HepG2 (cell line): ENCODE data around the gene NAA25. TPM values are rescaled to one million over a fixed set of nuclear protein-coding genes. Genes with fewer than 3 reads are reported as not detected.
A peak's percentile ranks its signal among the peaks of the same experiment; 100 is the strongest.

ENCODE experiments used
- AKAP8 ChIP-seq: sonication (generic); formaldehyde crosslinking; IDR thresholded peaks from 2 replicates; pipeline ENCODE4 v1.5.1; 2020; ENCODE audit warnings: mild to moderate bottlenecking, missing genetic modification reagents
- ASH2L ChIP-seq: fragments of 300-600, 200-600 bp; sonication (generic); IDR thresholded peaks from 2 replicates; pipeline ENCODE4 v1.7.0; 2017; ENCODE audit warnings: low read depth, mild to moderate bottlenecking, moderate library complexity, mixed read lengths, low read length; ENCODE audit not compliant: insufficient read length
- GABPB1 ChIP-seq: IDR thresholded peaks from 2 replicates; pipeline ENCODE4 v1.6.1; 2016; ENCODE audit warnings: mild to moderate bottlenecking, missing genetic modification reagents, moderate library complexity, missing compliant biosample characterization
- GFI1 ChIP-seq: sonication (generic); formaldehyde crosslinking; IDR thresholded peaks from 2 replicates; pipeline ENCODE4 v1.5.0; 2020; ENCODE audit warnings: missing genetic modification reagents, mild to moderate bottlenecking, borderline replicate concordance
- HNRNPH1 ChIP-seq: fragments of 200-400 bp; formaldehyde crosslinking; optimal IDR thresholded peaks from 2 replicates; pipeline ENCODE3; 2017; ENCODE audit warnings: mild to moderate bottlenecking, low read depth, low read length
- MED13 ChIP-seq: sonication (generic); formaldehyde crosslinking; IDR thresholded peaks from 2 replicates; pipeline ENCODE4 v1.5.0; 2020; ENCODE audit warnings: missing genetic modification reagents
- SOX13 ChIP-seq, 3 experiments: fragments of 450-650 bp in 1 of 3; sonication (generic) in 1 of 3; formaldehyde crosslinking in 1 of 3; IDR thresholded peaks in 2 of 3; conservative IDR thresholded peaks in 1 of 3; 2 replicates each; pipeline versions ENCODE4 v1.5.0 to v1.6.1; 2016 to 2020; ENCODE audit warnings: antibody characterized with exemption in 1 of 3, mild to moderate bottlenecking in 1 of 3, missing compliant biosample characterization in 1 of 3, missing genetic modification reagents in 1 of 3, moderate library complexity in 1 of 3
- SP140L ChIP-seq: sonication (generic); formaldehyde crosslinking; IDR thresholded peaks from 2 replicates; pipeline ENCODE4 v1.4.0; 2020; ENCODE audit warnings: missing genetic modification reagents, borderline replicate concordance
- SP2 ChIP-seq: sonication (generic); formaldehyde crosslinking; IDR thresholded peaks from 2 replicates; pipeline ENCODE4 v1.5.1; 2020; ENCODE audit warnings: mild to moderate bottlenecking, missing genetic modification reagents
- ZFX ChIP-seq: sonication (generic); formaldehyde crosslinking; IDR thresholded peaks from 2 replicates; pipeline ENCODE4 v1.4.0; 2020; ENCODE audit warnings: mild to moderate bottlenecking, low read depth, missing genetic modification reagents, moderate library complexity
- ZNF460 ChIP-seq: sonication (generic); formaldehyde crosslinking; IDR thresholded peaks from 2 replicates; pipeline ENCODE4 v1.5.1; 2020; ENCODE audit warnings: missing genetic modification reagents, mild to moderate bottlenecking, borderline replicate concordance
- polyA plus RNA-seq, 8 experiments: library from polyadenylated mRNA; depleted of rRNA in 3 of 8; stranded (reverse) in 7 of 8; unstranded in 1 of 8; fragments of >200 nt; fragmentation: Illumina TruSeq in 4 of 8; extraction: Trizol in 4 of 8; gene quantifications; 2 replicates each; pipeline versions ENCODE4 v1.2.1 to v1.2.3, GENCODE V29; 2011 to 2016; ENCODE audit warnings: low read depth in 4 of 8, missing spikeins in 1 of 8, mixed read lengths in 1 of 8; ENCODE audit not compliant: insufficient read depth in 1 of 8
- total RNA-seq, 5 experiments: library from RNA; depleted of rRNA; stranded (reverse); fragments of >200 nt; fragmentation: Illumina TruSeq; extraction: Trizol; gene quantifications; 2 replicates each; pipeline ENCODE4 v1.2.3, GENCODE V29; 2016; ENCODE audit warnings: low read depth in 1 of 5
- TF ChIP-seq, protein P1 (sequence below): sonication (generic); formaldehyde crosslinking; IDR thresholded peaks from 2 replicates; pipeline ENCODE4 v1.4.0; 2020; ENCODE audit warnings: missing genetic modification reagents, borderline replicate concordance
- TF ChIP-seq, protein P2 (sequence below): IDR thresholded peaks from 2 replicates; pipeline ENCODE4 v1.4.0; 2020; ENCODE audit warnings: mild to moderate bottlenecking, missing genetic modification reagents
- TF ChIP-seq, protein P3 (sequence below): IDR thresholded peaks from 2 replicates; pipeline ENCODE4 v1.6.1; 2016; ENCODE audit warnings: mild to moderate bottlenecking, missing biosample characterization, missing genetic modification reagents

The NAA25 gene
- total and polyA plus RNA-seq, 2 of the 13 experiments (the other 11 are each of a cell fraction or from before 2014, with no cell fraction given) = 11.4 to 32.0 TPM

DNA sequence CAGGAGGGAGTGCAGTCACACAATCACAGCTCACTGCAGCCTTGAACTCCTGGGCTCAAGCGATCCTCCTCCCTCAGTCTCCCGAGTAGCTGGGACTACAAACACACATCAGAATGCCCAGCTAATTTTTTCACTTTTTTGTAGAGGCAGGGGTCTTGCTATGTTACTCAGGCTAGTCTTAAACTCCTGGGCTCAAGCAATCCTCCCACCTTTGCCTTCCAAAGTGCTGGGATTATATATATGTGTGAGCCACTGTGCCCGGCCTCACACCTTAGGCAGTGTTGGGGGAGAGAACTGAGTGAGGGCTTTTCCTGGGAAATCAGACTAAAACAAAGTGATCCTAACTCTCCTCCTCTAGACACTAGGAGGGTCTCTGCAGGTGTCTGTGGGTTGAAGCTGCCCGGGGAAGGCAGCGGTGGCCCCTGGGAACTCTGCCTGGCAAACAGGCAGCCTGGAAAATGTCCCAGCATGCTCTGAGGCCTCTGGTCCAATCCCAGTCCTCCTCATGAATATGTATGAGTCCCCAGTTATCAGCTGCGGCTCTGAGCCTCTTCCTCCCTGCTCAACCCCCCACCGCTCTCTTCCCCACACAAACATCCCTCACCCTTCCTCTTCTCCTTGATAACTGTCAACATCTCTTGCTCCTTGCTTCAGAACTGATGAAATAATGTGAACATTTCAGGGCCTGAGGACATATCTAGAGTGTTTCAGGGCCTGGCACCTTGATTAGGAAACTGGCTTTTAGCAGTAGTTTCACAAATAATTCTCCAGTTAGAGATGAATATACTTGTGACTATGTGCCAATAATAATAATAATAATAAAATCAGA lies 7.9 kb upstream of the NAA25 start (continued):
- TF ChIP-seq, protein P1, sequence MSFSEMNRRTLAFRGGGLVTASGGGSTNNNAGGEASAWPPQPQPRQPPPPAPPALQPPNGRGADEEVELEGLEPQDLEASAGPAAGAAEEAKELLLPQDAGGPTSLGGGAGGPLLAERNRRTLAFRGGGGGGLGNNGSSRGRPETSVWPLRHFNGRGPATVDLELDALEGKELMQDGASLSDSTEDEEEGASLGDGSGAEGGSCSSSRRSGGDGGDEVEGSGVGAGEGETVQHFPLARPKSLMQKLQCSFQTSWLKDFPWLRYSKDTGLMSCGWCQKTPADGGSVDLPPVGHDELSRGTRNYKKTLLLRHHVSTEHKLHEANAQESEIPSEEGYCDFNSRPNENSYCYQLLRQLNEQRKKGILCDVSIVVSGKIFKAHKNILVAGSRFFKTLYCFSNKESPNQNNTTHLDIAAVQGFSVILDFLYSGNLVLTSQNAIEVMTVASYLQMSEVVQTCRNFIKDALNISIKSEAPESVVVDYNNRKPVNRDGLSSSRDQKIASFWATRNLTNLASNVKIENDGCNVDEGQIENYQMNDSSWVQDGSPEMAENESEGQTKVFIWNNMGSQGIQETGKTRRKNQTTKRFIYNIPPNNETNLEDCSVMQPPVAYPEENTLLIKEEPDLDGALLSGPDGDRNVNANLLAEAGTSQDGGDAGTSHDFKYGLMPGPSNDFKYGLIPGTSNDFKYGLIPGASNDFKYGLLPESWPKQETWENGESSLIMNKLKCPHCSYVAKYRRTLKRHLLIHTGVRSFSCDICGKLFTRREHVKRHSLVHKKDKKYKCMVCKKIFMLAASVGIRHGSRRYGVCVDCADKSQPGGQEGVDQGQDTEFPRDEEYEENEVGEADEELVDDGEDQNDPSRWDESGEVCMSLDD = no peak
- TF ChIP-seq AKAP8 (CRISPR knock-in tag) (no peak), ZFX (CRISPR knock-in tag) (0 out of 2 replicates have a peak, but pooled peaks have one; percentile 30), GFI1 (0 out of 2 replicates have a peak, but pooled peaks have one; percentile 55), GABPB1 (0 out of 2 replicates have a peak, but pooled peaks have one; percentile 39), SOX13 (IDR thresholded peaks at IDR 0.05) (no peak), SOX13 (CRISPR knock-in tag; conservative IDR thresholded peaks at IDR 0.05 in 1 of 2, IDR thresholded peaks at IDR 0.05 in 1 of 2) (0 out of 4 replicates have a peak, but pooled peaks of 1 of the 2 experiments have one; percentile 13), HNRNPH1 (no peak), SP2 (CRISPR knock-in tag) (no peak), ASH2L (no peak), MED13 (CRISPR knock-in tag) (no peak), SP140L (CRISPR knock-in tag) (no peak), ZNF460 (CRISPR knock-in tag) (no peak)
- TF ChIP-seq, protein P2, sequence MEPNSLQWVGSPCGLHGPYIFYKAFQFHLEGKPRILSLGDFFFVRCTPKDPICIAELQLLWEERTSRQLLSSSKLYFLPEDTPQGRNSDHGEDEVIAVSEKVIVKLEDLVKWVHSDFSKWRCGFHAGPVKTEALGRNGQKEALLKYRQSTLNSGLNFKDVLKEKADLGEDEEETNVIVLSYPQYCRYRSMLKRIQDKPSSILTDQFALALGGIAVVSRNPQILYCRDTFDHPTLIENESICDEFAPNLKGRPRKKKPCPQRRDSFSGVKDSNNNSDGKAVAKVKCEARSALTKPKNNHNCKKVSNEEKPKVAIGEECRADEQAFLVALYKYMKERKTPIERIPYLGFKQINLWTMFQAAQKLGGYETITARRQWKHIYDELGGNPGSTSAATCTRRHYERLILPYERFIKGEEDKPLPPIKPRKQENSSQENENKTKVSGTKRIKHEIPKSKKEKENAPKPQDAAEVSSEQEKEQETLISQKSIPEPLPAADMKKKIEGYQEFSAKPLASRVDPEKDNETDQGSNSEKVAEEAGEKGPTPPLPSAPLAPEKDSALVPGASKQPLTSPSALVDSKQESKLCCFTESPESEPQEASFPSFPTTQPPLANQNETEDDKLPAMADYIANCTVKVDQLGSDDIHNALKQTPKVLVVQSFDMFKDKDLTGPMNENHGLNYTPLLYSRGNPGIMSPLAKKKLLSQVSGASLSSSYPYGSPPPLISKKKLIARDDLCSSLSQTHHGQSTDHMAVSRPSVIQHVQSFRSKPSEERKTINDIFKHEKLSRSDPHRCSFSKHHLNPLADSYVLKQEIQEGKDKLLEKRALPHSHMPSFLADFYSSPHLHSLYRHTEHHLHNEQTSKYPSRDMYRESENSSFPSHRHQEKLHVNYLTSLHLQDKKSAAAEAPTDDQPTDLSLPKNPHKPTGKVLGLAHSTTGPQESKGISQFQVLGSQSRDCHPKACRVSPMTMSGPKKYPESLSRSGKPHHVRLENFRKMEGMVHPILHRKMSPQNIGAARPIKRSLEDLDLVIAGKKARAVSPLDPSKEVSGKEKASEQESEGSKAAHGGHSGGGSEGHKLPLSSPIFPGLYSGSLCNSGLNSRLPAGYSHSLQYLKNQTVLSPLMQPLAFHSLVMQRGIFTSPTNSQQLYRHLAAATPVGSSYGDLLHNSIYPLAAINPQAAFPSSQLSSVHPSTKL (CRISPR knock-in tag) = peak; percentile 23; the same call in 1 of the 2 replicates
- TF ChIP-seq, protein P3, sequence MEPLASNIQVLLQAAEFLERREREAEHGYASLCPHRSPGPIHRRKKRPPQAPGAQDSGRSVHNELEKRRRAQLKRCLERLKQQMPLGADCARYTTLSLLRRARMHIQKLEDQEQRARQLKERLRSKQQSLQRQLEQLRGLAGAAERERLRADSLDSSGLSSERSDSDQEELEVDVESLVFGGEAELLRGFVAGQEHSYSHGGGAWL (CRISPR knock-in tag) = 0 out of 2 replicates have a peak, but pooled peaks have one; percentile 50
